Measurements from ENCODE around the gene PCDHAC1.

Gene PCDHAC1

DNA sequence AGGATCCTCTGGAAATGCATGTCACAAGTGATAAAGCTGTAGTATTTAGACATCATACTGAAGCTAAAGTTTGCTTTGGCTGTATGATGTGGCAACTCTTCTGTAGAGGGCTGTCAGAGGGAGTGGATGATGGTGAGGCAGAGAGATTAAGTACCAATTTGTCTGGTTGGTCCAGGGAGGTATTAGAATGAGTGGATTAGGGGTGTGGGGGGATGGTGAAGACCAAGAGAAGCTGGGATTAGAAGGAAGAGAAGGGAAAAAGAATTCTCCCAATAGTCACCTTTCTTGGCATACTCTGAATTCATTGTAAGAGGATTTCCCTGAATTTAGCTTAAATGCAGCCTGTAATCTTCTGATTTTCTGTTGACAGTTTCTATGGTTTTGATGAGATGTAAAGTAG is 43.8 kb downstream of the PCDHAC1 start:
- DNase-seq = no peak

DNA sequence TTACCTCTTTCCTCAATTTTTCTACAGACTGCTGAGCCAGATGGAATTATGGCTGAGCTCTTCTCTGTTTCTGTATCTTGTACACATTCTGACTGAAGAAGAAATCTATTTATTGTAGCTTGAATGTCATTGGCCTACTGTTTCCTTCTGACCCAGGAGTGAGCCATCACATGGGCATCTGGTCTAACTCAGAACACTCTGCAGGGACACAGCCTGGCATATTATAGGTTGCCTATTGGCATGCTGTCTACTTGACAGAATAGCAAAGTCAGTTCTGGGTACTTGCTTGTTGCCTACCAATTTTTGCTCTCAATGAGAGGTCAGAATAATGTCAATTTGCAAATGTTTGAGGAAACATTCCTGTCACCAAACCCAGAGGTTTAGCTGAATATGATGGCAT is 47.5 kb downstream of the PCDHAC1 start:
- DNase-seq = no peak

DNA sequence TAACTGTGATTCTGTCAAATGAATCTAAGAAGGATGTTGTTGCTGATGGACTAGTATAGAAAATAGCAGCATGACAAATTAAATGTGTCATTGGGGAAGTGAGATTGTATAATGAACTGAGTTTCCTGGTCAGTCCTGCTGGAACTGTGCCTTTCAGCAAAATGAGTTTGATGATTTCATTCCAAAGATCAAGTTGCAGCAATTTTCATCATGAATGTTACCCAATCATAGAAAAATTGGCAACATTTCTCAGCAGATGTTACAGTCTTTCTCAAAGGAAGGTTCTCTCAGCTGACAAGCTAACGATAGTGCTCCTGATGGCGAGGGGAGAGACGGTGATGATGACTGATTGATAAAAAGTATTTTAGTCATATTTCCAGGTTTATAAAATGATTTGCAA is 50.9 kb downstream of the PCDHAC1 start:
- peak; percentile 68 for DNase-seq

DNA sequence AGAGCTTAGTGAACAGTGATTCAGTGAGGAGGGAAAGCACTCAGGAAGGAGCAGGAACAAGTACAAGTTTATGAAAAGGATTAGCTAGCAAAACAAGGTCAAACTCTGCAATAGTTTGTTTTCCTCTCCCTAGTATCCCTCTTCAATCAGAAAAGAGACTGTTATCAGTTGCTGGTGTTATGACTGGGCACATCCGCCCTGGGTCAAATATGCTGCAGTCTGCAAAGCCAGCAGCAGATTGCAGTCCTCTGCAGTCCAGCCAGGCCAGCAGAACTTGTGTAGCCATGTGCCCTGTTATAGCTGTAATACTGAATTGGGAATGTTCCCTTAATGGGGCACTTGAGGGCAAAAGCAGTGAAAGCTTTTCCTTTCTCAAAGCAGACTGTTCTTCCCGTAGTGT is 52.2 kb downstream of the PCDHAC1 start:
- no peak for DNase-seq

DNA sequence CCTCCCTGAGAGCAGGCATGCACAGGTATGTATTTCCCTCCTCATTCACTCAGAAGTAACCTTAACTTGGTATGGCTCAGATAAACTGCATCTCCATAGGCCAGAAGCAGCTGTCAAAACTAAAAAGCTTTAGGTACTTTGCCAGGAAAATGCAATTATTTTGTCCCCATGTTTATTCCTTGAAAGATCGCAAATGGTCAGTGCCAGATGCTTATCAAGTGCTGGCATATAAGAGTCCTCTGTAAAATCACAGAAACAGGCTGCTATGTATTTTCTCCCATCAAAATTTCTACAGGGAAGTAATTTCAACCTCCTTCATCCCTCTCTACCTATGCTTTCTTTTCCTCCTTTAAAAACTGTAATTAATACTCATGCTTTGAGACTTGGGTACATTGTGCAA is 52.9 kb downstream of the PCDHAC1 start:
- no peak for DNase-seq
